Upper lobe of right lung (tissue), 1 donor: ENCODE results near the gene ABCC2. TPM values are rescaled to one million over a fixed set of nuclear protein-coding genes. Genes with fewer than 3 reads are reported as not detected.
"Not testable (repeated sequence)": the region's sequence is repeated elsewhere in the genome, so short reads cannot be mapped to it uniquely, and the experiment has no call there.

Source experiments
- ATAC-seq: fragments of 200-7000 bp; cut with Tn5 transposase; one replicate; pipeline ENCODE4 v1.9.1; 2020; ENCODE audit warnings: mild to moderate bottlenecking, moderate library complexity
- DNase-seq: peaks from one replicate; pipeline ENCODE4 v3.0.0-alpha.2; 2020
- H3K27ac ChIP-seq: fragments of 200-600 bp; one replicate; pipeline ENCODE4 v1.8.0; 2022
- H3K27me3 ChIP-seq: fragments of 200-600 bp; one replicate; pipeline ENCODE4 v1.8.0; 2022; ENCODE audit warnings: mild to moderate bottlenecking
- H3K36me3 ChIP-seq: fragments of 200-600 bp; one replicate; pipeline ENCODE4 v1.8.0; 2022
- H3K4me1 ChIP-seq: fragments of 200-600 bp; one replicate; pipeline ENCODE4 v1.8.0; 2022
- H3K4me3 ChIP-seq: fragments of 200-600 bp; one replicate; pipeline ENCODE4 v1.8.0; 2022; ENCODE audit warnings: mild to moderate bottlenecking
- H3K9me3 ChIP-seq: fragments of 200-600 bp; one replicate; pipeline ENCODE4 v1.8.0; 2022
- intact Hi-C: fragments of 100-400 bp; cut with DNase I; formaldehyde crosslinking; loops from one replicate; pipeline ENCODE4 v1.11.0; 2022
- long read RNA-seq: library from polyadenylated mRNA; unstranded; transcript quantifications from one replicate; pipeline ENCODE4 v2.0.0, GENCODE V29; 2021
- total RNA-seq: library from RNA; stranded (reverse); fragmentation: NEBNext Ultra II Directional; extraction: Animal tissue kit (Norgen Biotek cat#: 25700); gene quantifications from one replicate; pipeline ENCODE4 v1.2.1, GENCODE V29; 2021
- TF ChIP-seq, protein P1 (sequence below): fragments of 200-600 bp; IDR thresholded peaks from one replicate; pipeline ENCODE4 v1.8.0; 2022; ENCODE audit warnings: antibody characterized with exemption
- donor health status: DM: no; HTN: yes; CAD: no; lungs with severe emphysema.

ABCC2 gene
- total RNA-seq, result 1.1 TPM
- long read RNA-seq, partial matches to known transcripts, result 0 of 1 reads
- long read RNA-seq, other reads (novel, unspliced or antisense), result 1 of 1 reads

DNA sequence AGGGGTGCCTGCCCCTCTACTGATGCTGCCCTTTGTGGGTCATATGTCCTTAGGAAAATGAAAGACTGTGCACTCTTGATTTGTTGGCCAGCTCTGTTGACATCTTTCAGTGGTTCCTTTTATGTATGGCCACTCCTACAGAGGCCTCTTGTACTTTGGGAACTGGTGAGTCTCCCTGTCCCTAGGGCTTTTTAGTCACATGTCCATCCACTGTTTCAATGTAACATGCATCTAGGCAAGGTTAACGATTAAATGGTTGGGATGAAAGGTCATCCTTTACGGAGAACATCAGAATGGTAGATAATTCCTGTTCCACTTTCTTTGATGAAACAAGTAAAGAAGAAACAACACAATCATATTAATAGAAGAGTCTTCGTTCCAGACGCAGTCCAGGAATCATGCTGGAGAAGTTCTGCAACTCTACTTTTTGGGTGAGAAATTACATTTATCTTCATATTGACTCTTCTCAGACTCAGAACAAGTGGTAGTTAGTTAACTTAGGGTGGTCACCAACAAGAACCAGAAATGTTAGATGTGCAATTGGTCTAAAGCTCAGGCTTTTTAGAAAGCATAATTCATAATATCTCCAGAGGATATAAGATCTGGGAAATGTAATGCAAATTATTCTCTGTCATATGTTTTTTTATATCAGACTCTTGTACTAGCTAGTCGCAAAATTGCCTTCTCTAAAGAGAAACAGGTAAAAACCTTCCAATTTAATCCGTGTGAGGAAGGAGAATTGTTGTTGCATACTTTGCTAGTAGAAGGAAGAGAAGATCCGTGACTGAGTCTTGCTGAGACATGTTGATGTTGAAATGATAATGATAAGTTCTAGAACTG is at the start of gene ABCC2:
ABCC2 (plus strand) TSS at position 194 of the 840 bp plus-strand sequence; CDS start at position 399, 205 bp downstream.
- ATAC-seq, result no peak
- Histone ChIP-seq H3K4me1 (peaks cover 3% of the 10 kb centered on the region), H3K36me3 (no peaks in the 10 kb centered on the region), H3K27ac (no peak within 1 kb of the TSS), H3K4me3 (no peak within 1 kb of the TSS), H3K27me3 (no peaks in the 10 kb centered on the region), H3K9me3 (no peaks in the 10 kb centered on the region)
- DNase-seq, result no peak
- intact Hi-C loops, result no loop called here
- TF ChIP-seq, protein P1, sequence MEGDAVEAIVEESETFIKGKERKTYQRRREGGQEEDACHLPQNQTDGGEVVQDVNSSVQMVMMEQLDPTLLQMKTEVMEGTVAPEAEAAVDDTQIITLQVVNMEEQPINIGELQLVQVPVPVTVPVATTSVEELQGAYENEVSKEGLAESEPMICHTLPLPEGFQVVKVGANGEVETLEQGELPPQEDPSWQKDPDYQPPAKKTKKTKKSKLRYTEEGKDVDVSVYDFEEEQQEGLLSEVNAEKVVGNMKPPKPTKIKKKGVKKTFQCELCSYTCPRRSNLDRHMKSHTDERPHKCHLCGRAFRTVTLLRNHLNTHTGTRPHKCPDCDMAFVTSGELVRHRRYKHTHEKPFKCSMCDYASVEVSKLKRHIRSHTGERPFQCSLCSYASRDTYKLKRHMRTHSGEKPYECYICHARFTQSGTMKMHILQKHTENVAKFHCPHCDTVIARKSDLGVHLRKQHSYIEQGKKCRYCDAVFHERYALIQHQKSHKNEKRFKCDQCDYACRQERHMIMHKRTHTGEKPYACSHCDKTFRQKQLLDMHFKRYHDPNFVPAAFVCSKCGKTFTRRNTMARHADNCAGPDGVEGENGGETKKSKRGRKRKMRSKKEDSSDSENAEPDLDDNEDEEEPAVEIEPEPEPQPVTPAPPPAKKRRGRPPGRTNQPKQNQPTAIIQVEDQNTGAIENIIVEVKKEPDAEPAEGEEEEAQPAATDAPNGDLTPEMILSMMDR, result no peak

DNA sequence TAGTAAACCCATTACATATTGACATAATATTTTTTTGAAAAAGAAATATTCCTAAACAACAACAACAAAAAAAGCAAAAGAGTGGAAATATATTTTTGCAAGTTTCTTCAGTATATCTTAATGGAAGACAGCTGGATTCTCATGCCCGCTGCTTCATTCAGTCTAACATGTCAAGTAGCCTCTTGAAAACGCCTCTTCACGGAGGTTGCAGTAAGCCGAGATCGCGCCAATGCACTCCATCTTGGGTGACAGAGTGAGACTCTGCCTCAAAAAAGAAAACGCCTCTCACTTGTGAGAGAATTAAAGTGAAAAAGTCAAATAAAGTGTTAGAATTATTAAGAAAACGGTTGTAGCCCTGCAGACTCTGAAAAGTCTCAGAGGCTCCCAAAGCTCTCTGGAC is 49.1 kb upstream of the ABCC2 start:
- TF ChIP-seq, protein P1, result no peak
- Histone ChIP-seq H3K36me3 (peaks cover 27% of the 10 kb centered on the region), H3K27me3 (no peaks in the 10 kb centered on the region), H3K27ac (peak overlapping the region; percentile 96), H3K9me3 (no peaks in the 10 kb centered on the region), H3K4me3 (peak overlapping the region; percentile 78), H3K4me1 (peaks cover 21% of the 10 kb centered on the region)
- DNase-seq, result no peak
- ATAC-seq, result no peak
- intact Hi-C loops, result no loop called here

DNA sequence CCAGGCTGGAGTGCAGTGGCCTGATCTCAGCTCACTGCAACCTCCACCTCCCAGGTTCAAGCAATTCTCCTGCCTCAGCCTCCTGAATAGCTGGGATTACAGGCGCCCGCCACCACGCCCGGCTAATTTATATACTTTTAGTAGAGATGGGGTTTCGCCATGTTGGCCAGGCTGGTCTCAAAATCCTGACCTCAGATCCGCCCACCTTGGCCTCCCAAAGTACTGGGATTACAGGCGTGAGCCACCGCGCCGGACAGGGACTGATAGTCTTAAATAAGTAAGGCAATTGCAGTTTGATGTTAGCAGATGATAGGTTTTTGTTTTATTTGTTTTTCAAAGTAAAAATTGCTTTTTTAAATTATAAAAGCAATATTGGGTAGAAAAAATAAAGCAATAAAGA is 48.3 kb upstream of the ABCC2 start:
- ATAC-seq, H3K27me3 ChIP-seq, intact Hi-C loops, DNase-seq, H3K9me3 ChIP-seq, H3K4me3 ChIP-seq, H3K27ac ChIP-seq: not testable (repeated sequence)
- H3K4me1 ChIP-seq, result peaks cover 21% of the 10 kb centered on the region
- peaks cover 22% of the 10 kb centered on the region for H3K36me3 ChIP-seq

DNA sequence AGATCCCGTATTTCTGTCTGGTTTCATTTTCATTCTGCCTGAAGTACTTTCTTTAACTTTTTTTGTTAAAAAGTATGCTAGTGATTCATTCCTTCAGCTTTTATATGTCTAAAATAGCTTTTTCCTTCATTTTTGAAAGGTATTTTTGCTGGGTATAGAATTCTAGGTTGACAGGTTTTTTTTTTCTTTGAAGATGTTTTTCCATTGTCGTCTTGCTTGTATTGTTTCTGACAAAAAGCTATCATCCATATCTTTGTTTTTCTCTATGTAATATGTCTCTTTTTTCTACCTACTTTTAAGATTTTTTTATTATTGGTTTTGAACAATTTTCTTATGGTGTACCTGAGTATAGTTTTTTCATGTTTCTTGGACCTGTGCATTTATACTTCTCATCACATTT is 42.2 kb upstream of the ABCC2 start:
- H3K9me3 ChIP-seq, result peaks cover 10% of the 10 kb centered on the region
- intact Hi-C loops, result no loop called here
- H3K4me3 ChIP-seq, result no peak overlapping the region
- no peak overlapping the region for H3K27ac ChIP-seq
- peaks cover 79% of the 10 kb centered on the region for H3K36me3 ChIP-seq
- TF ChIP-seq, protein P1, result no peak
- H3K4me1 ChIP-seq, result no peaks in the 10 kb centered on the region
- ATAC-seq (no peak), DNase-seq (no peak)
- no peaks in the 10 kb centered on the region for H3K27me3 ChIP-seq

DNA sequence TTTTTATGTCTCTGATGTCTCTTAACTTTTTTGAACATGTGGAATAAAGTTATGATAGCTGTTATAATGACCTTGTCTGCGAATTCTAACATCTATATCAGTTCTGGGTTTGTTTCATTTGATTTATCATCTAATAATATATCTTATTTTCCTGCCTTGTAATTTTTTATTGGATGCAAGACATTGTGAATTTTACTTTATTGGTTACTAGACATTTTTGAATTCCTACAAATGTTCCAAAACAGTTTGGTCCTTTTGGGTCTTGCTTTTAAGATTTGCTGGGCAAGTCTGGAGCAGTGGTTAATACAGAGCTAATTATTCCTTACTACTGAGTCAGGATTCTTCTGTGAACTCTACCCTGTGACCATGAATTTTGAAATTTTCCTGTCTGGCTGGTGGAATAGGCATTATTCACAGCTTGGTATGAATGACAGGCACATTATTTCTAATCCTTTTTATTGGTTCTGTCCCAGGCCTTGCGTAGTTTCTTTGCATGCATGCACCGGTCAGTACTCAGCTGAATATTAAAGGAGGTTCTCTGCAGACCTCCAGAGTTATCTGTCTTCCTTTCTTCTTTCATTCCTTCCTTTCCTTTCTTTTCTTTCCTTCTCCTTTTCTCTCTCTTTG is 41.4 kb upstream of the ABCC2 start:
- DNase-seq (no peak), ATAC-seq (no peak)
- Histone ChIP-seq H3K4me3 (no peak overlapping the region), H3K9me3 (peaks cover 10% of the 10 kb centered on the region), H3K27ac (no peak overlapping the region), H3K36me3 (peaks cover 86% of the 10 kb centered on the region), H3K4me1 (no peaks in the 10 kb centered on the region), H3K27me3 (no peaks in the 10 kb centered on the region)
- intact Hi-C loops, result no loop called here
- TF ChIP-seq, protein P1, result no peak

DNA sequence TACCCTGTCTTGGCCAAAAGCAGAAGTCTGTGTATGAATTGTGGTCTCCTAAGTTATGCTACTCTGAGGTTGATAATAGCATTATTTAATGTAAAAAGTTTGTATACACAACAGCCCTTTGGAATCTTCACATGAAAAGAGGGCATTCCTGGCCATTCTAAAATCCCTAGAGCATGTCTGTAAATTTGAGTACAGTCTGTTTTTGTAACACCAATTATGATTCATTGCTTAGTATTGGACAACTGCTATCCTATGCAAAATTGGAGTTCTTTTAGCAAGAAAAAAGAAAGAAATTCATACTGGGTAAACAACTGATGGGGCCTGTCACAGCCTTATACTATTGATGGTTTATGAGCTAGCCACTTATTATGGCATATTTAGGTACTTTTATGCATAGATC is 40.2 kb upstream of the ABCC2 start:
- Histone ChIP-seq H3K9me3 (peaks cover 10% of the 10 kb centered on the region), H3K36me3 (peaks cover 83% of the 10 kb centered on the region), H3K27me3 (no peaks in the 10 kb centered on the region), H3K4me3 (no peak overlapping the region), H3K27ac (no peak overlapping the region), H3K4me1 (no peaks in the 10 kb centered on the region)
- intact Hi-C loops, result no loop called here
- ATAC-seq (no peak), DNase-seq (no peak)
- TF ChIP-seq, protein P1, result no peak
